GM12874 (cell line): Measurements from ENCODE around the gene ERMARD.

Experiments used
- TF ChIP-seq, protein P1 (sequence below): IDR thresholded peaks from 2 replicates; pipeline ENCODE4 v1.5.1; 2011; ENCODE audit warnings: low read depth, mild to moderate bottlenecking, control low read depth, low read length, moderate library complexity; ENCODE audit not compliant: insufficient read depth

Gene ERMARD

DNA sequence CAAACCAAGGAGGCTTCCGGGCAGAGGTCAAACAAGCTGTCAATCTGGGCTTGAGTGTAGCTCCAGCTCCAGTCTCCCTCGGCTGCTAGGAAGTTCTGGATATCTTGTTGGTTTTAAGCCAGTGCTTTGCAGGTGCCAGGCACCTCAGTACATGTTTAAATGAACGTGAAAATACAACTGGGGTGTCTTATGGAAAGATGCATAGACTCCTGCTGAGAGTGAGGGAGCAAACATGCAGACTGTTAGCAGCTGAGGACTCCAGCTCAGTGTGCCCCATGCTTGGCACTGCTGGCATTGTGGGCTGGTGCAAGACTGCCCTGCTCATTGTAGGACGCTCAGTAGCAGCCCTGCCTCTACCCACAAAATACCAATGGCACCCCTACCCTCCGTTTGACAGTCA is 28.5 kb downstream of the ERMARD start:
- TF ChIP-seq, protein P1, sequence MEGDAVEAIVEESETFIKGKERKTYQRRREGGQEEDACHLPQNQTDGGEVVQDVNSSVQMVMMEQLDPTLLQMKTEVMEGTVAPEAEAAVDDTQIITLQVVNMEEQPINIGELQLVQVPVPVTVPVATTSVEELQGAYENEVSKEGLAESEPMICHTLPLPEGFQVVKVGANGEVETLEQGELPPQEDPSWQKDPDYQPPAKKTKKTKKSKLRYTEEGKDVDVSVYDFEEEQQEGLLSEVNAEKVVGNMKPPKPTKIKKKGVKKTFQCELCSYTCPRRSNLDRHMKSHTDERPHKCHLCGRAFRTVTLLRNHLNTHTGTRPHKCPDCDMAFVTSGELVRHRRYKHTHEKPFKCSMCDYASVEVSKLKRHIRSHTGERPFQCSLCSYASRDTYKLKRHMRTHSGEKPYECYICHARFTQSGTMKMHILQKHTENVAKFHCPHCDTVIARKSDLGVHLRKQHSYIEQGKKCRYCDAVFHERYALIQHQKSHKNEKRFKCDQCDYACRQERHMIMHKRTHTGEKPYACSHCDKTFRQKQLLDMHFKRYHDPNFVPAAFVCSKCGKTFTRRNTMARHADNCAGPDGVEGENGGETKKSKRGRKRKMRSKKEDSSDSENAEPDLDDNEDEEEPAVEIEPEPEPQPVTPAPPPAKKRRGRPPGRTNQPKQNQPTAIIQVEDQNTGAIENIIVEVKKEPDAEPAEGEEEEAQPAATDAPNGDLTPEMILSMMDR, result no peak

DNA sequence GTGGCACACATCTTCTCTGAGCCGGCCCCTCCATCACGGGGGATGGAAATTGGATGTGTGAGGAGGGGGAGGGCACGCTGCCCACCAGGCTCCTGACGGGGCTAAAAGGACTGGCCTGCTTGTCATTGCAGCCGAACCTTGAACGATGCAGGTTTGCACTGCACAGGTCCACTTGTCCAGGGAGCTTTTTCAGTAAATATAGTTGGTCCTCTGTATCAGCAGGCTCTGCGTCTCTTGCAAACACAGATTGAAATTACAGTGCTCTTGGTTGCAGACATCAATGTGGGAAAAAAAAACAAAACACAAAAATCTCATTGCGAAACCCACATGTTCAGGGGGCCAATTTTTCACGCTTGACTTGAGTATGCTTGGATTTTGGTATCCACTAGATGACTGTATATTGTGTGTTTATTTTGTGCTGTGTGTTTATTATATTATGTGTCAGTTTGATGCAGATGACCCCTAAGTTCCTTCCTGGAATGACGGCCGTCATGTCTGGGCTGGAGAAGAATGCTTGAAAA is 29.2 kb downstream of the ERMARD start:
- TF ChIP-seq, protein P1, result no peak

DNA sequence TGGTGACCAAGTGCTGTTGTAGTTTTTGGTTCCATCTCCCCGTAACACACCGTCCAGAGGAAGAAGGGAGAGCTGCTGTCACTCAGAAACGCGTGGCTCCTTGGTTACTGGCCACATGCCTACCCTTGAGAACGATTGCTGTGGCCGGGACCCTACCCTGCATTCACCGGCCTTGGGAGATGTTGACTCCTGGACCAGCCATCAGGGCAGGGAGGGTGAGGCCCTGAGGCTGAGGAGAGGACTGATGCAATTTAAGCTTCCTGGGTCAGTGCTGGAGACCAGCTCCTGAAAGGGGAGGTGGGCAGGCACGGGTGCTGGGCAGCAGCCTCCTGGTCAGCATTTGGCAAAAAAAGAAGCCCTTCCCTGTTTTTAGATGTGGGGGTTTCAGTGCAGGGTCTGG is 31.5 kb downstream of the ERMARD start:
- TF ChIP-seq, protein P1, result no peak

DNA sequence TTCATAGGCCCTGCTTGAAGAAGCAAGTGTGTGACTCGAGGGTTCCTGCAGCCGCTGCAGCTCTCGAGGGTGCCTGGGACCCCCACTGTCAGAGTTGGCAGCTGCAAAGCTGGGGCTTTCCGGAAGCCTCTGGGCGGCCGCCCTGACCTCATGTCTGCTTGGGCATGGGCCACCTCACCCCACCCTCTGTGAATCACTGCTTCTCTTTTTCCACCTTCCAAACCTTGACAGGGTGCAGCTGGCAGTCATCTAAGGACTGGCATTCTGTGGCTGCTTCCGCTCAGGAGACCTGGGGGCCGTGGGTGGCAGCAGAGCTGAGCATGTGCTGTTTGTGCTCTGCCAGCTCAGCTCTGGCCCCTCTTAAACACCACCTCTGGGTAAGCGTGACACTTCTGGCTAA is 32.0 kb downstream of the ERMARD start:
- TF ChIP-seq, protein P1, result no peak

DNA sequence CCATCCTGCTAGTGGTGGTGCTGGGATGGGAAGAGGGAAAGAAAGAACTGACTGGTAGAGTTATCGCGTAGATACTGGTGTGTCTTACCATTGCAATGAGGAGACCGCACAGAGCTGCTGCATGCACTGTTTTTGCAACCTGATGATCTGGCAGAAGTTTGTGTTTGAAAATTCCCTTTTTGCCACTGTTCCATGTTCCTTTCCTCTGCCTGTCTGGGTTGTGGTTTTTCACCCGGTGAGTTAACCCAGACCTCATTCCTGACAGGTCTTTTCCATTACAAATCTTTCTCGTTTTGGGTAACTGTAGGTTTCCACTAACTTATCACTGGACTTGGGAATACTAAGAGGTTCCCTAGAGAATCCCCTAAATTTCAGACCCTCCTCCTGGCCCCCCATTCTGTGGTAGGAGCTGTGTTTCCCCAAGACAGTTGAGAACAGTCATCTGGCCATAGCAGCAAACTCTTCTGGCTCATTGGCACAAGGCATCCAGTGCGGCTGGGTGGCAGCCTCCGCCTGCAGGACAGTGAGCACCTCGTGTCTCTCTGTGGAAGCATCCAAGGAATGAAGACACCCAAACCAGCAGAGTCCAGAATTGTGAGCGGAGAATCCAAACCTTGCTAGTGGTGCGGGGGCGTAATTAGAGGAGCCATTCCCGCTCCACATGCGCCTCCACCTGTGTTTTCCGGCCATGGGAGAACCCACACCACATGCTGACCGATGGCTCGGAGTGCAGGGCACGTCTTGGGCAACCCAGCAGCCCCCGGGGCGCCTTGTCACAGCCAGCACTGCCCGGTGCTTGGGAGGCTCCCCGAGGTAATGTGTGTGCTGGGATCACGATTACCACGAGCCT is 32.8 kb downstream of the ERMARD start:
- TF ChIP-seq, protein P1, result no peak

DNA sequence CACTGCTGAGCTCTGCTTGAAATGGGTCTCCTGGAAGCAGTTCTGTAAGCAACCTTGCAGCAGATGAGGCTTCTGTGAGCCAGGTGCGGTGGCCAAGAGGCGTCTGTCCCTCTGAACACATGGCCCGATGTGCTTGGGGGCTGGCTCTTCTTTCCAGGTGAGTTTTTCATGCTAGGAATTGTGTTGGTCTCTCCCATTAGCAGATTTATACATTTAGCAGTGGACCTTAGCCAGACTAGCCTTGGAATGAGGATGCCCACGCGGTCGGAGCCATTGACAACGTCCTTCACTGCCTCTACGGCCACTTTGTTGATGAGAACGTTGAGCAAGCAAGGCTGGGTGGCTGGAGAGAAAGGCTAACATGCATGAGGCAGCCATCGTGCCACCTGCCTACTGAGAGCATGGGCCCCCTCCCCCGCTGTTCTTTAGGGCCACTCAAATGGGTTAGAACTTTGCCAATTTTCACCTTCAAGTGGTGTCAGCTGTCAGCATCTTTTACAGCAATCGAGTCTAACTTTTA is 33.5 kb downstream of the ERMARD start:
- TF ChIP-seq, protein P1, result no peak

DNA sequence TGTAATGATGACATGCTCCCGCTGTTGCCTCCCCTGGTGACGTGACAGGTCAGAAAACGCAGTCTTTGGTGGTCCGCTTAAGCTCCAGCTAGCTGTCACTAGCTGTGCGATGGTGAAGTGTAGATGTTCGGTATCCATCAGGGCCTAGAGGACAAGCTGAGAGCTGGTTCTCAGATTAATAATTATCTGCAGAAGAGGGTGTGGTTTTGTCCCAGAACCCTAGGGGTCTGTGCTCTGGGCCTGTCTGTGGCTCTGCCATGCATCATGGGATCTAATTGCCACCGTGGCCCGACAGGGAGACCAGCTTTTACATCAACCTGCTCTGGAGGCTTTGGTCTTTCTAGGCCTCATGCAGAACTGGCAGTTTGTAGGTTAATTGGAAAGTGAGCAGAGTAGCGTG is 34.1 kb downstream of the ERMARD start:
- TF ChIP-seq, protein P1, result no peak
